PC-3 (cell line): ENCODE results near the gene ACAD11.

Experiments
- CTCF ChIP-seq: fragments of 300-600 bp; sonication (generic); conservative IDR thresholded peaks from 2 replicates; pipeline ENCODE4 v1.5.1; 2017; ENCODE audit warnings: antibody characterized with exemption, low read depth, mild to moderate bottlenecking, low read length
- EZH2 ChIP-seq: fragments of 300-600 bp; sonication (generic); IDR thresholded peaks from one replicate; pipeline ENCODE4 v1.6.1; 2017; ENCODE audit warnings: antibody characterized with exemption, mild to moderate bottlenecking, low read length; ENCODE audit not compliant: unreplicated experiment
- EZH2phosphoT487 ChIP-seq: fragments of 300-600 bp; sonication (generic); IDR thresholded peaks from 2 replicates; pipeline ENCODE4 v1.6.1; 2018; ENCODE audit warnings: mild to moderate bottlenecking, antibody characterized with exemption, low read length, borderline replicate concordance

- TF ChIP-seq CTCF (no peak), EZH2 (no peak), EZH2phosphoT487 (no peak)
These were observed 90.5 kb downstream of the ACAD11 start for GRCh38 chr3:132569153-132569552.
